Measurements from ENCODE around the gene AKTIP.
"Not testable (repeated sequence)": the region's sequence is repeated elsewhere in the genome, so short reads cannot be mapped to it uniquely, and the experiment has no call there.

Gene AKTIP

DNA sequence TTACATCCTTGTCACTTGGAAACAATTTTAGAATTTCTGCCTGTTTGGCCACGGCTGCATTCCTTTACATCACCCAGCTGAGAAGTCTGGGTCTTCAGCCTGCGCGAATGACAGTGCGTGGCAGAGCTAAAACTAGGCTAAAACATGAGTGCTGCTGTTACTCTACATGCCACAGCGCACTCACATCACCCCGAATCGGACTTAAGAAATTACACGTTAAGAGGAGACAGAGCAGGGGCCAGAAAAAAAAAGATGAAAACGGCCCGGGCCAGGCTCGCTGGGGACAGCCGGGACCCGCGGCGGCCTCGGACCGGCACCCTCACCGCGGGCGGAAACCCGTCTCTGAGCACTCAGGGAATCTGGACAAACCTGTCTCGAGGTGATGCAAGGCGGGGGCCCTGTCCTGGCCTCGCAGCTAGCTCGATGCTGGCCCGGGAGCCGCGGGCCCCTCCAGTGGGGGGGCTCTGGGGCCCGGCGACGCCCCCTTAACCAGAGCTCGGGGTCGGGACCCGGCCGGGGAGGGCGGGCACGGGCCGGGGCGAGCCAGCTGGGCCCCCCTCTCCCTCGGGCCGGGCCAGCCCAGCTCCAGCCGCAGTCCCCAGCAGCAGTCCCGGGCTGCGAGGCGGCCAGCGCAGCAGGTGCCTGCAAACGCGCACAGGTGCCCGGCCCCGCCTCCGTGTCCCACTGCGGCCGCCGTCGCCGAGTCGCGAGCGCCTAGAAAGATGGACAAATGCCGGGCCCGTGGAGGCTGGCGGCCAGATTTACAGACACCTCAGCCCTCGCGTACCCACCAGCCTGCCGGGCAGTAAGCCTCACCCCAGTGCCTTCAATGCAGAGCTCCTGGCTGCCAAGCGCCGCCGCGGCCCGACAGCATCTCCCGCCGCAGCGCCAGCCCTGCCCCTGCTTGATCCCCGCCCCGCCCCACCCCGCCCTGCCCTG lies at the start of gene AKTIP:
Gene AKTIP, minus strand, starts transcription at position 879 of the 939 bp plus-strand sequence. CDS start 2,950 bp downstream, outside the sequence.
- DNase-seq (ENCODE audit: low spot score), result peak; percentile 17

DNA sequence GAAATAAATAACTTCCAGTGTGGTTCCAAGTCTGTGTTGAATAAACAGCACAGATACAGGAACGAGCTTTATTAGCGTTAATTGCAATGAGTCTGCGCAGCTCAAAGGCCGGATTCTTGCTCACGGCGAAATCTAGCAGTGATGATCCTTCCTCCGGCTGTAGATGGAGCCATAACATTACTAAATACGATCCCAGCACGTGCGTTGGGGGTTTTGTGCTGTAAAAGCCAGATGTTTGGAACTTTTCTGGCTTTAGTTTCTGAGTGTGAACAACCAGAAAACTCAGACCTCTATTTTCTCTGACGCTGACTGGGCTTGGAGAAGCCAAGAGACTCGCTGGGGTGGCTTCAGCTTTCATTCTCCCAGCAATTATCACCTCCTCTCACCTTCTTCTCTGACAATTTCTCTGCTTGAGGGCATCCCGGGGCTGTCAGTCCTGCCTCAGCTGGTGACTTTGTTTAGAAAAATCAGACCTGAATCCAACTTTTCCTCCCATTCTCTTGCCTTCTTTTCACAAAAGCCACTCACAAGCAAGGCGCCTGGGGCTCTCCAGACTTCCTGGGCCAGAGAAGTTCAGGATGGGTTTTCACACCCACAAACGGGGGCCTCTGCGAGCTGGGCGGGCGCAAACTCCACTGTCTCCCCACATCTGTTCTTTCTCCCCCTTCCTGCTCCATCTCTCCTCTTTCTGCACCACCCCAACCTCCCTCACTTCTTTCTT lies 47.1 kb upstream of the AKTIP start:
- DNase-seq (ENCODE audit: low spot score), result peak; percentile 57

DNA sequence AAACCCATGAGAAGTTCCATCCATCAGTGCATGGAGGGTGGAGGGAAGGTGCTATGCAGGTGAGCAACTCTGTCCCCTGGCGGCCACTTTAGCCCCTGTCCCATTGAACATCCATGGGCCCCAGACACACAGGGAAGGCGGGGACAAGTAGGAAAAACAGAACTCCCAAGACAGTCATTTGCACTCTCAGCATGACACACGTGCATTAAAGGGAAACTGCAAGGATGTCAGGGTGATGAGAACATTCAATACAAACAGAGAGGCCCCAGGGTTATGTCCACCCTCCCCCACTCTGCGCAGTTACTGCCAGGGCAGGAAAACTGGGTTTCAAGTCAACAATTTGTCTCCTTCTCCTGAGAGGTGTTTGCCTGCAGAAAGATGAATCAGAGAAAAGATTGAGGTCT lies 44.0 kb upstream of the AKTIP start:
- no peak for DNase-seq (ENCODE audit: low spot score)

DNA sequence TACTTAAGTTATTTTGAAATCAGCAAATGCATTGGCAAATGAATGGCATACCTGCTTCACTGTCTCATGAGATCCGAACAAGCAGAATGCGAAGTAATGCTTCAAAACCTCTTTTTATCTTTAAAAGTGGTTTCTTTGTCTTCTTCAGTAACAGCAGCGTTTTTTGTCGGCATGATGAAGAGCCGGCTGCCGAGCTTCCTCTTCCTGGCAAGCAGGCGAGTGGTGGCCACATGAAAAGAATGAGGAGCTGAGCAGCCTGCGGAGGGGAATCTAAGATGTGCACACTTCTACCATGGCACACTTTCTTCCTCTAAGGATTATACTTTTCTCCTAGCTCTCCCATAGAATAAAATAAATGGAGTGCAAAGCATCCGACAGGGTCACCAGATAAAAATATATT lies 42.4 kb upstream of the AKTIP start:
- DNase-seq (ENCODE audit: low spot score), result peak; percentile 72

DNA sequence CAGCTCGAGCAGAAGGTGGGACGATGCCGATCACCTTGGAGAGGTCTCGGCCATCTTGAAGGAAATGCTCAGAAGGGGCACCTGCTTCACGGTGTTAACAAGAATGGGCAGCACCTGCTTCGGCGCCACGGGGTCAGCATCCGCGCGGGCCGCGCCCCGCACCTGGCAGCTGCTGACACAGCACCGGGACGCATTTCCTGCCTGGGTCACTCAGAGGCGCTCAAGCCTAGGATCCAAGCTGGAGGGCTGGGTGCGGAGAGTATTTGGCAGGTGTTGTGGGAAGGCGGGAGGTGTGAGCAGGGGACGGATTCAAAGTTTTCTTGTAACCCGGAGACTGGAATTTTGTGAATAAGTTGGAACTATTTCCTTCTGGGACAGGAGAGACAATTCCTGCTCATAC lies 39.3 kb upstream of the AKTIP start:
- DNase-seq (ENCODE audit: low spot score), result no peak

DNA sequence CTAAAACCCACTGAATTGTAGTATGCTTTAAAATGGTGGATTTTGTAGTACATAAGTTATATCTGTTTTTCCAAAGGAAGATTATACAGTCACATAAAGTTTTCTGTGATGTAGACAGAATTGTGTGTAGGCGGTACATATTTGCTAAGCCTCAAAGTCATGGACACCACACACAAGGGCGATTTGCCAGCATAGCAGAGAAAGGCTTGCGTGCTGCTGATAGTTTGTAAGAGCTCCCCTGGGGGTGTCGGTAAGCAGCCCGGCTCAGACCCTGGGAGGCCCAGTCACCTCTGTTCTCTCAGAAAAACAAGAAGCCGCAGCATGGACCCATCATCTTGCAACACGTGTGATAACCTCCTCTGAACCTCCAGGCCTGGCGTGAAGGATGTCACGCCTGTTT lies 38.3 kb upstream of the AKTIP start:
- DNase-seq (ENCODE audit: low spot score), result no peak

DNA sequence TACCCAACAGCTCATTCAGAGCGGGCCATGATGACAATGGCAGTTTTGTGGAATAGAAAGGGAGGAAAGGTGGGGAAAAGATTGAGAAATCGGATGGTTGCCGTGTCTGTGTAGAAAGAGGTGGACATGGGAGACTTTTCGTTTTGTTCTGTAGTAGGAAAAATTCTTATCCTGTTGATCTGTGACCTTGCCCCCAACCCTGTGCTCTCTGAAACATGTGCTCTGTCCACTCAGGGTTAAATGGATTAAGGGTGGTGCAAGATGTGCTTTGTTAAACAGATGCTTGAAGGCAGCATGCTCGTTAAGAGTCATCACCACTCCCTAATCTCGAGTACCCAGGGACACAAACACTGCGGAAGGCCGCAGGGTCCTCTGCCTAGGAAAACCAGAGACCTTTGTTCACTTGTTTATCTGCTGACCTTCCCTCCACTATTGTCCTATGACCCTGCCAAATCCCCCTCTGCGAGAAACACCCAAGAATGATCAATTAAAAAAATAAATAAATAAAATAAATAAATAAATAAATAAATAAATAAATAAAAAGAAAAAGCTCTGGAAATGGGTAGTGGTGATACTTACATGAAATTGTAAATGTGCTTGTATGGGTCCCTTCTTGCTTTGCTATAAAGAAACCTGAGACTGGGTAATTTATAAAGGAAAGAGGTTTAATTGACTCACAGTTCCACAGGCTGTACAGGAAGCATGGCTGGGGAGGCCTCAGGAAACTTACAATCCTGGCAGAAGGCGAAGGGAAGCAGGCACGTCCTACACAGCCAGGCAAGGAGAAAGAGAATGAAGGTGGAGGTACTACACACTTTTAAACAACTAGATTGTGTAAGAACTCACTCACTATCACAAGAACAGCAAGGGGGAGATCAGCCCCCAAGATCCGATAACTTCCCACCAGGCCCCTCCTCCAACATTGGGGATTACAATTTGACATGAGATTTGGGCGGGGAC lies 37.0 kb upstream of the AKTIP start:
- DNase-seq (ENCODE audit: low spot score), result not testable (repeated sequence)

DNA sequence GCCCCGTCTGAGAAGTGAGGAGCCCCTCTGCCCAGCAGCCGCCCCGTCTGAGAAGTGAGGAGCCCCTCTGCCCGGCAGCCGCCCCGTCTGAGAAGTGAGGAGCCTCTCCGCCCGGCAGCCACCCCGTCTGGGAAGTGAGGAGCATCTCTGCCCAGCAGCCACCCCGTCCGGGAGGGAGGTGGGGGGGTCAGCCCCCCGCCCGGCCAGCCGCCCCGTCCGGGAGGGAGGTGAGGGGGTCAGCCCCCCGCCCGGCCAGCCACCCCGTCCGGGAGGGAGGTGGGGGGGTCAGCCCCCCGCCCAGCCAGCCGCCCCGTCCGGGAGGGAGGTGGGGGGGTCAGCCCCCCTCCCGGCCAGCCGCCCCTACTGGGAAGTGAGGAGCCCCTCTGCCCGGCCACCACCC lies 36.3 kb upstream of the AKTIP start:
- not testable (repeated sequence) for DNase-seq (ENCODE audit: low spot score)

DNA sequence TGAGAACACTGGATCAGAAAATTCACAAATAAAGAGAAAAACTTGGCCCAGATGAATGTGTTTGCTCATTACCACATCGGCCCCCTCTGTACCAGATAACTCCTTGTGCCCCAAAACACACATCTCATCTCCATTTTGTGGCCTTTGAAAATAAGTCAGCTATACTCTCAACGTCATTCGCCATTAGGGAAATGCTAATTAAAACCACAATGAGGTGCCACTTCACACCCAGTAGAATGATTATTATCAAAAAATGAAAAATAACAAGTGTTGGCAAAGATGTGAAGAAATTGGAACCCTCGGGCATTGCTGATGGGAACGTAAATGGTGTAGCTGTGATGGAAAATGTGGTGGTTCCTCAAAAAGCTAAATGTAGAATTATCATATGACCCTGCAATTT lies 34.6 kb upstream of the AKTIP start:
- DNase-seq (ENCODE audit: low spot score), result no peak

DNA sequence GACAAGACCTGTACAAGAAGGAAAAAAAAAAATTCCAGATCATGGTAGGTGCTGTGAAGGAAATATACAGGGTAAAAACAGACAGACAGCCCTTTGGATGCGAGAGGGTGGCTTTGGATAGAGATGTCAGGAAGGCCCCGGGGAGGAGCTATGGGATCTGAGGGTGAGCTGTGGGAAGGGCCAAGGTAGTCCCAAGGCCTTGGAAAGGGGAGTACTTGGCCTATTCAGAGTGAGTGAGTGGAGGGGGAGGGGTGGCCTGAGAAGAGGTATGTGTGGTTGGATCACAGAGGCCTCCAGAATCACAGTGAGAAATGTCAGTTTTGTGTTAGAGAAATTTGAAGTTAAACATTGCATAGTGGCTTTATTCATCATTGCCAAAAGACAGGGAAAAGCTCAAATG lies 31.2 kb upstream of the AKTIP start:
- DNase-seq (ENCODE audit: low spot score), result no peak

DNA sequence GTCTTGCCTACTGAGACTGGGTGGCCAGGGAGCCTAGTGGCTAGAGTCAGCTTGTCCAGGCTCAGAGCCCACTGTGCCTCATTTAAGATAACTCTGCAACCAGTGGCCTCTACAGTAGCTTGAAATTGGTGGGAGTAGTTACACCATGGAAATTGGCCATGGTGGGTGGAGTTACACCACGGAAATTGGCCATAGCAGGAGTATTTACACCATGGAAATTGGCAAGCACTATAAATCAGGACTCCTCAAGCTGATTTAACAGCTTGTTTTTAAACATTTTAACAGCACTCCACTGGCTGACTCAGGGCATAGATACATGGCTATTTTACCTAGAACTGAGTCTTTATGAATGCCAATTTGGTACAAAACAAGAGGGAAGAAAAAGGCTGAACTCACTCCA lies 27.7 kb upstream of the AKTIP start:
- no peak for DNase-seq (ENCODE audit: low spot score)

DNA sequence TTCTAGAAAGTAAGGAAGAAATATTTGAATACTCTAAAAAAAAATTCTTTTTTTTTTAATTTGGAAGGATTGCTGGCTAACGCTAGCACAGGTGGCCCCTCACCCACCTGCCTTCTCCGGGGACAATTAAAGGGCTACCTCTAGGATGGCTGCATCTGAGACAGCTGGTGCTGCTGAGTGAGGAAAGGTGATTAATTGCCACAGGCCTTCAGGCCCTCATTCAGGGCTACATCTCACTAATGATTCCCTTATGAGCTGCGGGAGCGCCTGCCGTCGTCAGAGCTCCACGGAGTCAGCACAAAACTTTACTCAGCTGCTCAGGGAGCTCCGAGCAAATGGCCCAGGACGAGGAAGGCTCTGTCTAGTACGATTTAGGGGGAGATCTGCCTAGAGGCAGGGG lies 27.0 kb upstream of the AKTIP start:
- DNase-seq (ENCODE audit: low spot score), result no peak

DNA sequence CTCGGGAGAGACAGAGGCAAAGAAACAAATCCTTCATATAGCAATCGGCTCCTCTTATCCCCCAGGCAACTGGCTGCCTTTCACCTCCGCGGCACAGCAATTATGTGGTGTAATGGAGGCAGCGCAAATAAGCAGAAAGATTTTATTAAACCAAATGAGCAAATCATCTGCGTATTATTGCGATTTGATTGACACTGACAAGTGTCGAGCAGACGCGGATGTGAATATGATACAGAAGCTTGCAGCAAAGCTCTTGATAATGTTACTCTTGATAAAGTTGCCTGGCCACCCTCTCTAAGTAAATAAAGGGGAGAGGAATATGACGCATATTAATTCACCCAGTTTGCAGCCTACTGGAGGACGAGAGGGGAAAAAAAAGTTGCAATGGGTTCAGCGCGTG lies 26.5 kb upstream of the AKTIP start:
- no peak for DNase-seq (ENCODE audit: low spot score)

DNA sequence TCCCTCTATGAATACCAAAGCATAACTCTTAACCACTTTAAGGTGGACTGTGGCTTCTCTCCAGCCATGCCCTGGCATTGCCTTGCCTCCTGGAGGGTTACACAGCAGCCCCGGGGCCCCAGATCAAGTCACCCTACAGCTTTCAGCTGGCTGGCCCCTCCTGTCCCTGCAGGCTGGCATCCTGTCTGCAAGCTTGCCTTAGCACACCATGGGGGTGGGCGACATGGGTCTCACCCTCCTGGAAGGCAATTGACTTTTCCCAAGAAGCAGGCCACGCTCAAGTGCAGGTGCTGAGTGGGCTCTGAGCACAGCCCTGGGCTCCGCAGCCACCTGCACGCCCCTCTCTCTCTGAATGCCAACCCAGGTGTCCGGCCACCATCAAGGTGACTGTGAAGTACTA lies 25.8 kb upstream of the AKTIP start:
- DNase-seq (ENCODE audit: low spot score), result no peak

DNA sequence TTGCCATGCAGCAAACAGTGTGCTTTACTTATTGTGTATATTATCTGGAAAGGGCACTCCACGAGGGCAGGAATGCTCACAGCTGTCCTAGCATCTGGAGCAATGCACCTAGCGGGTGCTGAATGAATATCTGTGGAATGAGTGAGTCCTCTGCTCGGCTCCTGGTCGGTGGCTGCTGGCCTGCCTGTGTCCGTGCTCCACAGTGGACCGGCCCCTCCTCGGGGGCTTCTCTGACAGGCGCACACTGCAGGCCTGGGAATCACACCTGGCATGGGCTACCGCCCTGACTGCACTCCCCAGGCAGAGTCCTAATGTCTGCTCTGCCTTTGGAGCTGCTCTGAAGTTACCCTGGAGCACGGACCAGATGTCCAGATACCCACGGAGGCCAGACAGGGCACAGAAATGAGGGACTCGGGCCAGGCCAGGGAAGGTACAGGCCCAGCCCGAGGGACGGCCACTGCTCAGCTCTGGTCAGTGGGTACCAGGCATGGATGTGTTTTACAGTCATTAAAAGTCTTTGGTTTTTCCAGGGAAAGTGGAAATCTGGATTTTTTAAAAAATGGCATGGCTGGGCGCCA lies 21.1 kb upstream of the AKTIP start:
- no peak for DNase-seq (ENCODE audit: low spot score)

DNA sequence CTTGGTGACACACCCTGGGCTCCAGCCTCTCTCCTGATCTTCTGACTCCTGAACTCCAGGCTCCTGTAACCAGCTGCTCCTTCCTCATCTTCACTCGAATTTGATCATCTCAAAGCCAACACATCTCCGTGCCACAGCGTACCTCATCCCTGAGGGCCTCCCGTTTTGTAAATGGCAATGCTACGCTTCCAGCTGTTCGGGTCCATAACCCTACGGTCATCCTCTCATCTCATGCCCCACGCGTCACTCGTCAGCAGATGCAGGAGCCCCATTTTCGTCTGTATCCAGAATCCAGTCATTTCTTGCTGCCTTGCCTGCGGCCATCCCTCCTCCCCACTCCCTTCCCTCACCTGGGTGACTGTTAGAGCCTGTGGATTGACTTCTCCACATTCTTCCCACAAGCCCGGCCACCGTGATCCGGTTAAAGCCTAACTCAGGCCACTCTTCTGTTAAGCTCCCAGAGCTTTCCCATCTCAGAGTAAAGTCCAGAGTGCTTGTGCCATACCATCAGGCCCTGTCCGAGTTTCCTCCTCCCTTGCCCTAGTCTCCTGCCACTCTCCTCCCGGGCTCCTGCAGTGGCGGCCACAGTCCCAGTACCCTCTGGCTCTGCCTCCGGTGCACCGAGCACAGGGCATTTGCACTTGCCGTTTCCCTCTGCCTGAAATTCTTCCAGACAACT lies 20.3 kb upstream of the AKTIP start:
- no peak for DNase-seq (ENCODE audit: low spot score)

DNA sequence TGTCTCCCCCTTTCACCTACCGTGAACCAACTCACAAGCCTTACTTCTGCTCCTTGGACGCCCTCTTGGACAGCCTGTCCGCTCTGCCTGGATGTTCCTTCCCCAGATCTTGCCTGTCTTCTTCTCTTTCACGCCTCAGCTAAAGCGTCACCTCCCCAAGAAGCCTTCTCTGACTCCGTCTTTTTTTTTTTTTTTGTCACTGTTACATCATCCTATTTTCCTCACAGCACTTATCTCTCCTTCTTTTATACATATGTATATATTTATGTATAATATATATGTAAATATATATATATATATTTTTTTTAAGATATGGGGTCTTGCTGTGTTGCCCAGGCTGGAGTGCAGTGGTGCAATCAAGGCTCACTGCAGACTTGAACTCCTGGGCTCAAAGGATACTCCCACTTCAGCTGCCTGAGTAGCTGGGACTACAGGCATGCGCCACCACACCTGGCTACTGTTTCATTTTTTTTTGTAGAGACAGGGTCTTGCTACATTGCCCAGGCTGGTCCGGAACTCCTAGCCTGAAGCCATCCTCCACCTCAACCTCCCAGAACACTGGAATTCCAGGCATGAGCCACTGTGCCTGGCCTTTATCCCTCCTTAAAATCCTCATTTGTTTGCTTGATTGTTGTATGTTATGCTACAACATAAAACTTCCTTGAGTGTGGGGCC lies 16.5 kb upstream of the AKTIP start:
- no peak for DNase-seq (ENCODE audit: low spot score)

DNA sequence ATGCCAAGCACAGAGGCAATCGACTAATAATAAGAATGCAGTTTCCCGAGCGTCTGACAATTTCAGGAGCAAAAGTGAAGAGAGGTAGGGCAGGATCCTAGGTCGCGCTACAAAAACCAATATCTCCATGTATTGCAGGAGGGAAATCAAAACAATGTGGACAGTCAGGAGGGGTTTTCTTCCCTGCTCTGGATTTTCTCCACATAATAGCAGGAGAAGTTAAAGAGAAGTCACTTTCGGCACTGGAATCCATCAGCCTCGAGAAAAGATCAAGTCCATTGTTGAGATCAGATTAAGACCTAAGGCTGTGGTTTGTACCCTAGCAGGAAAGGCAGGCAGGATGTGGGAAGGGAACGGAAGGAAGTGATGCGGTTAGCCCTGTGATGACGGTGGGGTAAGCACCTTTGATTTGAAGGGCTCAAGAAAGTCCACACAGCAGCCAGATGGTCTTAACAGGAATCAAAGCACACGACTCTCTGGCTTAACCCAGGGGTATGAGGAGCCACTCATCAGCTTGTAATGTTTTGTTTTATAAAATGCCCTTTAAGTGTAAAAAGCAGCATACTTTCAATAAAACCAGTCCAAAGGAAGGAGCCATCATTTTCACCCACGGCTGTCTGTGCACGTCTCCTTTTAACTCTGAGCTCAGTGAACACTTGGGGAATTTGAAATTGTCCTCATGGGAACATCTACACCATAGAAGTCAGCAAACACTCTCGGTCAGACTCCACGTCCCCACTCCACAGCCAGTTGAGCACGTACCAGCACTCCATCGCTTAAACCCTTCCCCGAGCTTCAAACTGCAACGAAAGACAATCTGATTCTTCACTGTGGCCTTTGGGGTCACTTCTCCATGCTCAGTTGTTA lies 15.8 kb upstream of the AKTIP start:
- peak; percentile 79 for DNase-seq (ENCODE audit: low spot score)

DNA sequence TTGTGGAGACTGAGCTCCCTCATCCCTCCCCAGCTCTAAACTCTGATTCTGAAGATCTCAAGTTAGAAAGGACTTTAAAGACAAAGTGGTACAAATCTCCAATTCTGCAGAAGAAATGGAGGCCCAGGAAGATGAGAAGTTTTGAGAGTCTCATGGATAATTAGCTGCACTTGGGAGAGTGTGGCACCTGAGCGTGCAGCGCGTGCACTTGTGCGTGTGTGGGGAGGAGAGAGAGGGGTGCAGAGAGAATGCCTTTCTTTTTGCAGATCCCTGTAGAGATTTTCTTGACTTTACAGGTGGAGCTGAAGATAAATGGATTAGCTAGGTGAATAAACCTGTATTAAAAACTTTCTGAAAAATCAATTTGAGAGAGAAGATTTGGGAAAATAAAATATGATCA lies 14.8 kb upstream of the AKTIP start:
- DNase-seq (ENCODE audit: low spot score), result no peak

DNA sequence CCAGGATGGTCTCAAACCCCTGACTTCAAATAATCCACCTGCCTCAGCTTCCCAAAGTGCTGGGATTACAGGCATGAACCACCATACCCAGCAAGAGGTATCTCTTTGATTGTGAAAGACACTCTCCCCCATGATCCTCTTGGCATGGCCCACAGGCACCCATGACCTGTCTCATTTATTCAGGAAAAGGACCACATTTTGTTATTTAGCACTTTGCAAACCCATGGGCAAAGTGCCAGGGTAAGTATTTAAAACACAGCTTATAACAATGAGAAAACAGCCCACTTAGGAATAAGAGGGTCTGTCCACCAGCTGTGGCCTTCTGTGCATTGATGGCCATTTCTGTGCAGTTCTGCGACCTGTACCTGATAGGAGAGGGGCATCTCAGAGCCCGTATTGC lies 12.8 kb upstream of the AKTIP start:
- DNase-seq (ENCODE audit: low spot score), result no peak

All from CD4-positive, alpha-beta T cell treated with Interleukin-6 at 100 ng/mL for 8 hours (primary cell).